ENCODE data around the gene SHKBP1. TPM values are rescaled to one million over a fixed set of nuclear protein-coding genes. Genes with fewer than 3 reads are reported as not detected.

SHKBP1 gene
- total RNA-seq, 1 experiment from 2014 or later, result 43.0 TPM

- intact Hi-C loops (cut with micrococcal nuclease), result no loop called here
- Histone ChIP-seq H3K4me1 (ENCODE audit: insufficient read depth, low read length) (no peaks in the 10 kb centered on the region), H2AFZ (ENCODE audit: low read length) (no peak overlapping the region), H4K20me1 (ENCODE audit: low read length) (no peaks in the 10 kb centered on the region), H3K36me3 (ENCODE audit: low read depth, low read length) (no peaks in the 10 kb centered on the region), H3K9ac (ENCODE audit: low read length) (no peak overlapping the region), H3K4me2 (ENCODE audit: low read length) (no peak overlapping the region), H3K79me2 (ENCODE audit: low read length) (no peaks in the 10 kb centered on the region), H3K9me3 (ENCODE audit: low read length) (no peaks in the 10 kb centered on the region), H3K27ac (ENCODE audit: low read length) (no peak overlapping the region), H3K27me3 (ENCODE audit: low read length) (no peaks in the 10 kb centered on the region), H3K9me2 (replicated peaks; ENCODE audit: low read length) (no peaks in the 10 kb centered on the region), H3K4me3 (ENCODE audit: low read length) (no peak overlapping the region), H3F3A (ENCODE audit: low read length, unreplicated experiment) (no peaks in the 10 kb centered on the region)
- ChIA-PET CTCF (interaction anchor here (0.6 to 0.7 kb wide), 3 partner anchors 35 to 1479 kb away, joined by 3 to 5 read pairs (median 3); no protein-coding TSS in a partner anchor), POLR2A (ENCODE audit: unreplicated experiment) (no interaction called here)
- BruUV-seq (replicated peaks), result no TSS peak
- ATAC-seq, result no peak
- no peak for DNase-seq
- TF ChIP-seq EZH2 (IDR thresholded peaks at IDR 0.05; ENCODE audit: low read length, unreplicated experiment) (no peak), EZH2phosphoT487 (IDR thresholded peaks at IDR 0.05; ENCODE audit: borderline replicate concordance, low read length) (no peak), CTCF (conservative IDR thresholded peaks at IDR 0.05; ENCODE audit: low read depth, low read length) (no peak)
Observed at GRCh38 chr19:40555978-40556689, 20.5 kb upstream of the SHKBP1 start.

GRCh38 chr19:40556953-40557530 is 19.6 kb upstream of the SHKBP1 start:
- no peak for TF ChIP-seq EZH2 (IDR thresholded peaks at IDR 0.05; ENCODE audit: low read length, unreplicated experiment)
- no peak for TF ChIP-seq EZH2phosphoT487 (IDR thresholded peaks at IDR 0.05; ENCODE audit: borderline replicate concordance, low read length)
- TF ChIP-seq CTCF (conservative IDR thresholded peaks at IDR 0.05; ENCODE audit: low read depth, low read length), result no peak
- no peaks in the 10 kb centered on the region for H3K27me3 ChIP-seq (ENCODE audit: low read length)
- ATAC-seq (no peak), DNase-seq (no peak)
- H3K4me2 ChIP-seq (ENCODE audit: low read length), result no peak overlapping the region
- no peak overlapping the region for H3K27ac ChIP-seq (ENCODE audit: low read length)
- H3K79me2 ChIP-seq (ENCODE audit: low read length), result no peaks in the 10 kb centered on the region
- no peaks in the 10 kb centered on the region for H3K36me3 ChIP-seq (ENCODE audit: low read depth, low read length)
- intact Hi-C loops (cut with micrococcal nuclease), result no loop called here
- H3F3A ChIP-seq (ENCODE audit: low read length, unreplicated experiment), result no peaks in the 10 kb centered on the region
- BruUV-seq (replicated peaks), result no TSS peak
- no peak overlapping the region for H3K4me3 ChIP-seq (ENCODE audit: low read length)
- ChIA-PET CTCF (no interaction called here), POLR2A (ENCODE audit: unreplicated experiment) (no interaction called here)
- no peak overlapping the region for H2AFZ ChIP-seq (ENCODE audit: low read length)
- H3K9ac ChIP-seq (ENCODE audit: low read length), result no peak overlapping the region
- H4K20me1 ChIP-seq (ENCODE audit: low read length), result no peaks in the 10 kb centered on the region
- no peaks in the 10 kb centered on the region for H3K9me3 ChIP-seq (ENCODE audit: low read length)
- no peaks in the 10 kb centered on the region for H3K9me2 ChIP-seq (replicated peaks; ENCODE audit: low read length)
- no peaks in the 10 kb centered on the region for H3K4me1 ChIP-seq (ENCODE audit: insufficient read depth, low read length)

GRCh38 chr19:40559394-40559793 is 17.3 kb upstream of the SHKBP1 start:
- no peak overlapping the region for H2AFZ ChIP-seq (ENCODE audit: low read length)
- ATAC-seq, result no peak
- CTCF ChIA-PET, result no interaction called here

More at GRCh38 chr19:40559394-40559793, 17.3 kb upstream of the SHKBP1 start:
- no peak overlapping the region for H3K27ac ChIP-seq (ENCODE audit: low read length)
- H3K9me2 ChIP-seq (replicated peaks; ENCODE audit: low read length), result no peaks in the 10 kb centered on the region
- no peaks in the 10 kb centered on the region for H3K4me1 ChIP-seq (ENCODE audit: insufficient read depth, low read length)
- H3K36me3 ChIP-seq (ENCODE audit: low read depth, low read length), result no peaks in the 10 kb centered on the region
- no peak overlapping the region for H3K9ac ChIP-seq (ENCODE audit: low read length)
- no peaks in the 10 kb centered on the region for H3K79me2 ChIP-seq (ENCODE audit: low read length)
- no peak for TF ChIP-seq EZH2 (IDR thresholded peaks at IDR 0.05; ENCODE audit: low read length, unreplicated experiment)
- TF ChIP-seq EZH2phosphoT487 (IDR thresholded peaks at IDR 0.05; ENCODE audit: borderline replicate concordance, low read length), result no peak
- POLR2A ChIA-PET (ENCODE audit: unreplicated experiment), result no interaction called here
- no peaks in the 10 kb centered on the region for H3K27me3 ChIP-seq (ENCODE audit: low read length)
- BruUV-seq (replicated peaks), result no TSS peak
- no peak overlapping the region for H3K4me2 ChIP-seq (ENCODE audit: low read length)
- H3K9me3 ChIP-seq (ENCODE audit: low read length), result no peaks in the 10 kb centered on the region
- no peaks in the 10 kb centered on the region for H3F3A ChIP-seq (ENCODE audit: low read length, unreplicated experiment)
- intact Hi-C loops (cut with micrococcal nuclease), result no loop called here
- H4K20me1 ChIP-seq (ENCODE audit: low read length), result no peaks in the 10 kb centered on the region
- no peak for DNase-seq
- no peak overlapping the region for H3K4me3 ChIP-seq (ENCODE audit: low read length)

All from PC-3 (cell line).